Endothelial cell of umbilical vein (primary cell): ENCODE data around the gene STRA8. TPM values are rescaled to one million over a fixed set of nuclear protein-coding genes. Genes with fewer than 3 reads are reported as not detected.

ENCODE experiments used
- BruUV-seq: library from RNA; stranded (reverse); fragments of 400-500 nt; replicated peaks from 2 replicates; lab custom pipeline; 2021; lab: Mats Ljungman, UMichigan
- CTCF ChIA-PET: fragments of 300-600, 350-600 bp; sonication (Branson Sonifier 250); formaldehyde crosslinking; loops from one replicate; lab custom pipeline; 2021; ENCODE audit warnings: antibody characterized with exemption, inconsistent platforms; lab: Charles Lee
- POLR2A ChIA-PET: fragments of 300-600, 350-600 bp; sonication (Branson Sonifier 250); formaldehyde crosslinking; loops from one replicate; lab custom pipeline; 2021; ENCODE audit warnings: antibody characterized with exemption, inconsistent platforms; lab: Charles Lee
- DNase-seq: peaks from one replicate; pipeline ENCODE4 v3.0.0-alpha.2; 2011; ENCODE audit warnings: low read depth, low spot score
- FAIRE-seq: peaks from 2 replicates; lab custom pipeline; 2011; peaks lifted over from hg19 to GRCh38; lab: Jason Lieb, UNC
- H2AFZ ChIP-seq: 2 replicates; pipeline ENCODE4 v1.6.0; 2012; ENCODE audit warnings: low read depth, low read length, control low read depth, inconsistent platforms
- H3K27ac ChIP-seq: 2 replicates; pipeline ENCODE4 v1.5.1; 2011; ENCODE audit warnings: low read depth, mild to moderate bottlenecking, control low read depth, low read length, moderate library complexity; ENCODE audit not compliant: insufficient read depth
- H3K27me3 ChIP-seq, 2 experiments: 2 replicates each; pipeline versions ENCODE4 v1.6.0 to v1.6.1; 2011; ENCODE audit warnings: low read length in 2 of 2, mixed read lengths in 1 of 2; ENCODE audit not compliant: control insufficient read depth in 2 of 2, insufficient read depth in 2 of 2
- H3K36me3 ChIP-seq, 2 experiments: 2 replicates in 1 of 2; 3 replicates in 1 of 2; pipeline ENCODE4 v1.5.1; 2011; ENCODE audit warnings: low read length in 2 of 2, mild to moderate bottlenecking in 1 of 2, moderate library complexity in 1 of 2; ENCODE audit not compliant: control insufficient read depth in 2 of 2, insufficient read depth in 2 of 2; ENCODE audit errors: extremely low read depth in 1 of 2
- H3K4me1 ChIP-seq: 3 replicates; pipeline ENCODE4 v1.5.1; 2011; ENCODE audit warnings: mild to moderate bottlenecking, low read length; ENCODE audit not compliant: control insufficient read depth, insufficient read depth; ENCODE audit errors: extremely low read depth
- H3K4me2 ChIP-seq: 2 replicates; pipeline ENCODE4 v1.6.1; 2011; ENCODE audit warnings: low read length, control low read depth, mixed read lengths; ENCODE audit not compliant: insufficient read depth
- H3K4me3 ChIP-seq, 3 experiments: fragments of 200-600 bp in 1 of 3; sonication (generic), shearing (Covaris generic) in 1 of 3; replicated peaks in 1 of 3; 2 replicates each; pipeline ENCODE4 v1.5.1; 2011 to 2016; ENCODE audit warnings: control low read depth in 3 of 3, low read length in 3 of 3, mild to moderate bottlenecking in 2 of 3, inconsistent platforms in 1 of 3, low read depth in 1 of 3, moderate library complexity in 1 of 3; ENCODE audit not compliant: insufficient read depth in 1 of 3
- H3K79me2 ChIP-seq: 2 replicates; pipeline ENCODE4 v1.6.0; 2012; ENCODE audit warnings: low read length, inconsistent platforms; ENCODE audit not compliant: control insufficient read depth, insufficient read depth
- H3K9ac ChIP-seq: replicated peaks from 2 replicates; pipeline ENCODE3; 2011; ENCODE audit warnings: low read length, control low read depth; ENCODE audit not compliant: insufficient read depth; ENCODE audit errors: extremely low read depth
- H3K9me1 ChIP-seq: replicated peaks from 3 replicates; pipeline ENCODE4 v1.6.0; 2011; ENCODE audit warnings: mild to moderate bottlenecking, low read length; ENCODE audit not compliant: control insufficient read depth, insufficient read depth; ENCODE audit errors: extremely low read depth
- H3K9me3 ChIP-seq: replicated peaks from 2 replicates; pipeline ENCODE4 v1.5.1; 2012; ENCODE audit warnings: low read length, inconsistent platforms; ENCODE audit not compliant: control insufficient read depth, insufficient read depth
- H4K20me1 ChIP-seq: replicated peaks from 2 replicates; pipeline ENCODE3; 2011; ENCODE audit warnings: mild to moderate bottlenecking, low read length; ENCODE audit not compliant: control insufficient read depth, insufficient read depth; ENCODE audit errors: extremely low read depth
- FOS ChIP-seq: IDR thresholded peaks from 2 replicates; pipeline ENCODE4 v1.6.1; 2011; ENCODE audit warnings: mild to moderate bottlenecking, low read length, moderate library complexity, borderline replicate concordance; ENCODE audit not compliant: insufficient read depth
- GATA2 ChIP-seq: IDR thresholded peaks from 2 replicates; pipeline ENCODE4 v1.7.0; 2011; ENCODE audit warnings: low read depth, mild to moderate bottlenecking, moderate library complexity, mixed read lengths, low read length; ENCODE audit not compliant: insufficient read length, insufficient read depth
- JUN ChIP-seq: IDR thresholded peaks from 2 replicates; pipeline ENCODE4 v1.6.1; 2011; ENCODE audit warnings: borderline replicate concordance, low read depth; ENCODE audit not compliant: insufficient read length, insufficient read depth
- MYC ChIP-seq: IDR thresholded peaks from one replicate; pipeline ENCODE4 v1.6.1; 2011; ENCODE audit warnings: mild to moderate bottlenecking, low read depth, low read length
- POLR2A ChIP-seq: IDR thresholded peaks from 2 replicates; pipeline ENCODE4 v1.6.1; 2012; ENCODE audit warnings: low read depth, mild to moderate bottlenecking, control low read depth, low read length
- POLR2AphosphoS5 ChIP-seq: IDR thresholded peaks from 2 replicates; pipeline ENCODE4 v1.6.1; 2012; ENCODE audit warnings: low read depth, mild to moderate bottlenecking, control low read depth, low read length, moderate library complexity; ENCODE audit not compliant: insufficient read depth
- dilution Hi-C: fragments of 300-500 bp; cut with MboI; formaldehyde crosslinking; loops from one replicate; pipeline ENCODE4 v1.15.0; 2019; ENCODE audit warnings: low sequenced_read_pairs; ENCODE audit not compliant: extremely low pct_ligation_motif_present
- intact Hi-C: fragments of 100-400 bp; cut with micrococcal nuclease; formaldehyde crosslinking; loops from one replicate; pipeline ENCODE4 v1.10.0; 2022
- polyA plus RNA-seq, 4 experiments: library from polyadenylated mRNA; depleted of rRNA in 3 of 4; stranded (reverse) in 3 of 4; unstranded in 1 of 4; fragments of >200 nt; gene quantifications; 2 replicates each; pipeline versions ENCODE4 v1.2.1 to v1.2.3, GENCODE V29; 2011 to 2012; ENCODE audit warnings: missing spikeins in 1 of 4
- total RNA-seq: library from RNA; stranded (reverse); gene quantifications from 2 replicates; pipeline ENCODE4 v1.2.3, GENCODE V29; 2021
- TF ChIP-seq, protein P1 (sequence below), 2 donors: IDR thresholded peaks; 1 replicate in 1 of 2; 2 replicates in 1 of 2; pipeline ENCODE4 v1.5.1; 2011; ENCODE audit warnings: low read length in 2 of 2, mild to moderate bottlenecking in 2 of 2, moderate library complexity in 2 of 2, control low read depth in 1 of 2, inconsistent platforms in 1 of 2, low read depth in 1 of 2; ENCODE audit not compliant: insufficient read depth in 1 of 2; ENCODE audit errors: extremely low read depth in 1 of 2
- TF ChIP-seq, protein P2 (sequence below): IDR thresholded peaks from 2 replicates; pipeline ENCODE4 v1.6.1; 2011; ENCODE audit not compliant: insufficient read depth, insufficient read length

The STRA8 gene
- total and polyA plus RNA-seq, 2 donors (not counting 3 experiments of a cell fraction or from before 2014, with no cell fraction given) = not detected

DNA sequence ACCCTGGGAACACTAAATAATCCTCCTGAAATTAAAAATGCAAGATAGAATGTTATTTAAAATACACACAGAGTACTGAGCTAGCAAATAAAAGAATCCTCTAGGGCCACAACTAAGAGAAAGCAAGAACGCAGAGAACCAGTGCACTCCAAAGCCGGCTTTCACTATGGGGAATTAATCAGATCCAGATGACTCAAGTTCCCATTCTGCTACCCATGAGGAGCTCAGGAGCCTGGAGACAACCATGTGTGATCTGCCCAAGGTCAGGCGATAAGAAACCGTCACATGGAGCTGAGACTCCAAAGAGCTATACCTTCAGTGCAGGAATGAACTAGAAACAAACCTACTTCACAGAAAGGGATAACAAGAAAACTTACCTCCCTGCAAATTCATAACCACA lies 43.7 kb upstream of the STRA8 start:
- dilution Hi-C loops = no loop called here
- Histone ChIP-seq H4K20me1 (no peaks in the 10 kb centered on the region), H3K9ac (no peak overlapping the region), H3K36me3 (peaks cover 2 to 16% of the 10 kb centered on the region in 2 experiments), H2AFZ (no peak overlapping the region), H3K4me2 (no peak overlapping the region), H3K4me1 (no peaks in the 10 kb centered on the region), H3K4me3 (no peak overlapping the region), H3K27ac (no peak overlapping the region), H3K9me3 (no peaks in the 10 kb centered on the region), H3K27me3 (no peaks in the 10 kb centered on the region), H3K79me2 (no peaks in the 10 kb centered on the region), H3K9me1 (no peaks in the 10 kb centered on the region)
- TF ChIP-seq JUN = no peak
- TF ChIP-seq FOS = no peak
- DNase-seq (no peak), FAIRE-seq (no peak)
- ChIA-PET POLR2A (no interaction called here), CTCF (no interaction called here)
- no TSS peak for BruUV-seq
- intact Hi-C loops = no loop called here

DNA sequence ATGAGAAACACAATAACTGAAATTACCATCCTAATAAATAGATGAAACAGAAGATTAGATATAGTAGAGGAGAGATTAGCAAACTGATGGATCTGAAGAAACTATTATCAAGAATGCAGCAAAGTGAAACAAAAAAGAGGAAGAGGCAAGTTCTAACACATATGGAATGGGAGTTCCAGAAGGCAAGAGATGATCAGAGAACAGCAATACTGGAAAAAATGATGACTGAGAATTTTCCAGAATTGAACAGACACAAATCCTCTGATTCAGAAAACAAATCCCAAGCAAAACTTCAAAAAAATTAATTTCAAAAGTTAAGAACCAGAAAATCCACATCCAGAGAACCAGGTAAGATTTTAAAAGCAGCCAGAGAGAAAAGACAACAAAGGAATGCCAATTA lies 42.9 kb upstream of the STRA8 start:
- H4K20me1 ChIP-seq = no peaks in the 10 kb centered on the region
- no peak overlapping the region for H3K27ac ChIP-seq
- no peak for DNase-seq
- BruUV-seq = no TSS peak
- no peaks in the 10 kb centered on the region for H3K9me3 ChIP-seq
- POLR2A ChIA-PET = no interaction called here
- H3K9me1 ChIP-seq = no peaks in the 10 kb centered on the region
- FAIRE-seq = no peak
- dilution Hi-C loops (no loop called here), intact Hi-C loops (no loop called here)
- H3K4me3 ChIP-seq = no peak overlapping the region
- peaks cover 2 to 14% of the 10 kb centered on the region in 2 experiments for H3K36me3 ChIP-seq
- no peak overlapping the region for H2AFZ ChIP-seq
- CTCF ChIA-PET = no interaction called here
- no peak for TF ChIP-seq GATA2
- no peak for TF ChIP-seq MYC
- TF ChIP-seq POLR2AphosphoS5 = no peak
- TF ChIP-seq JUN = no peak
- TF ChIP-seq, protein P1, sequence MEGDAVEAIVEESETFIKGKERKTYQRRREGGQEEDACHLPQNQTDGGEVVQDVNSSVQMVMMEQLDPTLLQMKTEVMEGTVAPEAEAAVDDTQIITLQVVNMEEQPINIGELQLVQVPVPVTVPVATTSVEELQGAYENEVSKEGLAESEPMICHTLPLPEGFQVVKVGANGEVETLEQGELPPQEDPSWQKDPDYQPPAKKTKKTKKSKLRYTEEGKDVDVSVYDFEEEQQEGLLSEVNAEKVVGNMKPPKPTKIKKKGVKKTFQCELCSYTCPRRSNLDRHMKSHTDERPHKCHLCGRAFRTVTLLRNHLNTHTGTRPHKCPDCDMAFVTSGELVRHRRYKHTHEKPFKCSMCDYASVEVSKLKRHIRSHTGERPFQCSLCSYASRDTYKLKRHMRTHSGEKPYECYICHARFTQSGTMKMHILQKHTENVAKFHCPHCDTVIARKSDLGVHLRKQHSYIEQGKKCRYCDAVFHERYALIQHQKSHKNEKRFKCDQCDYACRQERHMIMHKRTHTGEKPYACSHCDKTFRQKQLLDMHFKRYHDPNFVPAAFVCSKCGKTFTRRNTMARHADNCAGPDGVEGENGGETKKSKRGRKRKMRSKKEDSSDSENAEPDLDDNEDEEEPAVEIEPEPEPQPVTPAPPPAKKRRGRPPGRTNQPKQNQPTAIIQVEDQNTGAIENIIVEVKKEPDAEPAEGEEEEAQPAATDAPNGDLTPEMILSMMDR (IDR thresholded peaks at IDR 0.05; ENCODE audit: extremely low read depth in 1 of 2, insufficient read depth in 1 of 2, low read depth in 1 of 2, low read length in 2 of 2) = no peak
- TF ChIP-seq, protein P2, sequence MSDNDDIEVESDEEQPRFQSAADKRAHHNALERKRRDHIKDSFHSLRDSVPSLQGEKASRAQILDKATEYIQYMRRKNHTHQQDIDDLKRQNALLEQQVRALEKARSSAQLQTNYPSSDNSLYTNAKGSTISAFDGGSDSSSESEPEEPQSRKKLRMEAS = no peak
- TF ChIP-seq POLR2A = no peak
- TF ChIP-seq FOS = no peak
- no peak overlapping the region for H3K9ac ChIP-seq
- no peaks in the 10 kb centered on the region for H3K79me2 ChIP-seq
- no peaks in the 10 kb centered on the region for H3K4me1 ChIP-seq
- no peak overlapping the region for H3K4me2 ChIP-seq
- H3K27me3 ChIP-seq = no peaks in the 10 kb centered on the region
